Measurements from ENCODE around the gene STOX2. TPM values are rescaled to one million over a fixed set of nuclear protein-coding genes. Genes with fewer than 3 reads are reported as not detected.
A peak's percentile ranks its signal among the peaks of the same experiment; 100 is the strongest.

STOX2 gene
- total RNA-seq, 2 donors from 2014 or later = 18.5 to 25.8 TPM

- Histone ChIP-seq H3K27ac (no peak overlapping the region), H3K4me3 (no peak overlapping the region), H3K27me3 (no peaks in the 10 kb centered on the region), H3K9me3 (no peaks in the 10 kb centered on the region), H3K36me3 (no peaks in the 10 kb centered on the region), H3K4me1 (peaks cover 0 to 27% of the 10 kb centered on the region in 2 donors)
- no peak for DNase-seq (ENCODE audit: low spot score)
- no peak for TF ChIP-seq CTCF (IDR thresholded peaks at IDR 0.05)
Measured at GRCh38 chr4:183909187-183909586, 4.1 kb downstream of the STOX2 start.

- DNase-seq (ENCODE audit: low spot score) = no peak
- no peak overlapping the region for H3K27ac ChIP-seq
- TF ChIP-seq CTCF (IDR thresholded peaks at IDR 0.05) = no peak
- no peaks in the 10 kb centered on the region for H3K36me3 ChIP-seq
- no peaks in the 10 kb centered on the region for H3K9me3 ChIP-seq
- H3K27me3 ChIP-seq = no peaks in the 10 kb centered on the region
- peaks cover 0 to 22% of the 10 kb centered on the region in 2 donors for H3K4me1 ChIP-seq
- no peak overlapping the region for H3K4me3 ChIP-seq
Measured at GRCh38 chr4:183909801-183910200, 4.7 kb downstream of the STOX2 start.

GRCh38 chr4:183912585-183912984 lies 7.5 kb downstream of the STOX2 start:
- no peak overlapping the region for H3K4me3 ChIP-seq
- peaks cover 0 to 5% of the 10 kb centered on the region in 2 donors for H3K4me1 ChIP-seq
- TF ChIP-seq CTCF (IDR thresholded peaks at IDR 0.05) = no peak
- H3K36me3 ChIP-seq = no peaks in the 10 kb centered on the region
- H3K27me3 ChIP-seq = no peaks in the 10 kb centered on the region
- DNase-seq (ENCODE audit: low spot score) = no peak
- H3K9me3 ChIP-seq = no peaks in the 10 kb centered on the region
- H3K27ac ChIP-seq = no peak overlapping the region

- Histone ChIP-seq H3K27ac (no peak overlapping the region), H3K4me1 (peaks cover 0 to 10% of the 10 kb centered on the region in 2 donors), H3K27me3 (no peaks in the 10 kb centered on the region), H3K4me3 (no peak overlapping the region), H3K36me3 (no peaks in the 10 kb centered on the region), H3K9me3 (no peaks in the 10 kb centered on the region)
- no peak for DNase-seq (ENCODE audit: low spot score)
- TF ChIP-seq CTCF (IDR thresholded peaks at IDR 0.05) = no peak
Measured at GRCh38 chr4:183915976-183916375, 10.9 kb downstream of the STOX2 start.

- Histone ChIP-seq H3K4me1 (peaks cover 0 to 10% of the 10 kb centered on the region in 2 donors), H3K36me3 (no peaks in the 10 kb centered on the region), H3K9me3 (no peaks in the 10 kb centered on the region), H3K27me3 (no peaks in the 10 kb centered on the region), H3K4me3 (no peak overlapping the region), H3K27ac (peak overlapping the region in 1 of 2 donors; percentile 2)
- TF ChIP-seq CTCF (IDR thresholded peaks at IDR 0.05) = no peak
- DNase-seq (ENCODE audit: low spot score) = no peak
Measured at GRCh38 chr4:183918696-183919095, 13.6 kb downstream of the STOX2 start.

GRCh38 chr4:183919141-183919540 lies 14.0 kb downstream of the STOX2 start:
- Histone ChIP-seq H3K4me3 (no peak overlapping the region), H3K4me1 (peaks cover 0 to 10% of the 10 kb centered on the region in 2 donors), H3K36me3 (no peaks in the 10 kb centered on the region), H3K9me3 (no peaks in the 10 kb centered on the region), H3K27ac (peak overlapping the region in 1 of 2 donors; percentile 2), H3K27me3 (no peaks in the 10 kb centered on the region)
- TF ChIP-seq CTCF (IDR thresholded peaks at IDR 0.05) = no peak
- DNase-seq (ENCODE audit: low spot score) = no peak
